ENCODE results near the gene GATA6. TPM values are rescaled to one million over a fixed set of nuclear protein-coding genes. Genes with fewer than 3 reads are reported as not detected.
"Not testable (repeated sequence)": the region's sequence is repeated elsewhere in the genome, so short reads cannot be mapped to it uniquely, and the experiment has no call there.

GATA6 gene
- polyA plus RNA-seq, 1 donor from 2014 or later: not detected

DNA sequence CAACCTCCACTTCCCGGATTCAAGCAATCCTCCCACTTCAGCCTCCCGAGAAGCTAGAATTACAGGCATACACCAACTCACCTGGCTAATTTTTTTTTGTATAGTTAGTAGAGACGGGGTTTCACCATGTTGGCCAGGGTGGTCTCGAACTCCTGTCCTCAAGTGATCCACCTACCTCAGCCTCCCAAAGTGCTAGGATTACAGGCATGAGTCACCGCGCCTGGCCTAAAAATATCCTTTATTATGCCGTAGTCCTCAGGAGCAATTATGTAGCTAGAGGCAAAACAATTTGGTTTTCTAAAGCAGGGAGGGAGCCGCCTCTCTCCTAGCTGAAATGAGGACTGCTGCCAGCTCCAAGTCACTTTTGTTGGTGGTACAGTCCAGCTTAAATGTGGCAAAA, 15.2 kb downstream of the GATA6 start:
- H3K4me3 Mint-ChIP-seq, H3K9me3 Mint-ChIP-seq, H3K27ac Mint-ChIP-seq, H3K4me1 Mint-ChIP-seq, H3K36me3 Mint-ChIP-seq: not testable (repeated sequence)
- peaks cover 15% of the 10 kb centered on the region for H3K27me3 Mint-ChIP-seq

DNA sequence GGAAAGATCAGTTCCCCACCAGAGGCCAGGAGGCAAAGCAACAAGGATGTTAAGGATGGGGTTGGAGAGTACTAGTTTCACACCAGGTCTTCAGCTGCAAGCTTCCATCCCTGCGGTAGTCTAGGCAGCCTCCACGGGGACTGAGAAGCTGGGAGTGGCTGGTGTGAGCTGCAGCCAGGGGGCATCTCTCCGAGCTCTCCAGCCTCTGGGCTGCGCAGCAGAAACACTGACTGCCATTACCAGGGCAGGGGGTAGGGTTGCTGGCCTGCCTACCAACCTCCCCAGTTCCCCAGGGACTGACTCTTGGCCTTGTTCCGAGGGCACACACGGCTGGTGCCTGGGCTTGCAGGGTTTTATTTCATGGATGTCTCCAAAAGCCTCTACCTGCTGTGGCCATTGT, 15.9 kb downstream of the GATA6 start:
- Mint-ChIP-seq H3K27ac (no peak overlapping the region), H3K27me3 (peaks cover 15% of the 10 kb centered on the region), H3K9me3 (peaks cover 0 to 2% (median 0%) of the 10 kb centered on the region in 3 donors), H3K4me1 (no peaks in the 10 kb centered on the region), H3K36me3 (no peaks in the 10 kb centered on the region), H3K4me3 (no peak overlapping the region)

DNA sequence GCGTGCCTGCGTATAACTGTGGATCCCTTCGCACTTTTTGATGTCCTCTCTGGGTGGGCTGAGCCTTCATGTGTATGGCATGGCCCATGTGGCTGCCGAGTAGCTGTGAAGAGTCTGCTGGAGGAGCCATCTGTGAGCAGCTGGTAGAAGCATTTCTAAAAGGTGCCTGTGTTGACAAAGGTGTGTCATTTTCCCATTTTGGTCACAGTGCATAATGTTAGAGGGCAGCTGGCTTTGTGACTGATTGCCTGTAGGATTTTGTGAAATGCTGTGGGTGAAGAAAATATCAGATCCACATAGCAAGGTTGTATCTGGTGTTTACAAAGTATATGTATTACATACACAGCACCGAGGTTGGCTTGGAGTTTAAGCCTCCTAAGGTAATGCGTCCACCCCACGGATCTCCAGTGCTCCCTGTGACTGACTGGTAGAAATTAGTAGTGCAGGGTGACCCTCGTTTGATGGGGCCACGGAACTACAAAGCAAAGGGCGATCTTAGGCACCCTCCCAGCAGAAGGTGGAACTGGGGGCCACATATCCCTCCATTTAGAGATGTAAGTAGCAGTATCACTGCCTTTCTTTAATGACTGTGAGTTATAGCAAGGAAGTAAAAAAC, 16.5 kb downstream of the GATA6 start:
- H3K27ac Mint-ChIP-seq: no peak overlapping the region
- H3K27me3 Mint-ChIP-seq: peaks cover 11% of the 10 kb centered on the region
- no peaks in the 10 kb centered on the region for H3K36me3 Mint-ChIP-seq
- H3K4me3 Mint-ChIP-seq: no peak overlapping the region
- H3K9me3 Mint-ChIP-seq: peaks cover 0 to 3% (median 2%) of the 10 kb centered on the region in 3 donors
- H3K4me1 Mint-ChIP-seq: peaks cover 0 to 2% (median 0%) of the 10 kb centered on the region in 3 donors

DNA sequence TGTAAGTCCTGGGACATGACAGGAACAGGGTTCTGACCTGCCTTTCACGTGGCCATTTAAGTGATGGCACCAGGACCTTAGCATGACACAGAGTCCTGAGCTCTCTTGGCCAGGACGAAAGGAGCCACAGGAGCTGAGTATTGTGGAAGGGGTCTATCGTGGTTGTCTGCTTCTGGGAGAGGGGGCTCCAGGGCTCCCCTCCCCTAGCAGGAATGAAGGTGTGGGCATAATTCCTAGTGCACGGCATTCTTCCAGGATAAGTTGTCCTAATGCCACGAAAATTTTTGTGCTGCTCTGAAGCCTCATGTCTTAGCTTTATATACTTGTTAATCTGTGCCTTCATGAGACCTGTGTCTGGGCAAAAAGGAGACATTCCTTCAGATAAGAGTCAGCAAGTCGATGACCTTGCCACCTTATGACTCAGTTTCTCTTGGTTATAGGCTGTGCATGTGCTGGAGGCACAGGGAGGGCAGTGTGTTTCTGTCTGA, 17.1 kb downstream of the GATA6 start:
- Mint-ChIP-seq H3K9me3 (peaks cover 0 to 3% (median 2%) of the 10 kb centered on the region in 3 donors), H3K27ac (no peak overlapping the region), H3K4me1 (peaks cover 0 to 2% (median 0%) of the 10 kb centered on the region in 3 donors), H3K4me3 (no peak overlapping the region), H3K27me3 (peaks cover 10% of the 10 kb centered on the region), H3K36me3 (no peaks in the 10 kb centered on the region)

DNA sequence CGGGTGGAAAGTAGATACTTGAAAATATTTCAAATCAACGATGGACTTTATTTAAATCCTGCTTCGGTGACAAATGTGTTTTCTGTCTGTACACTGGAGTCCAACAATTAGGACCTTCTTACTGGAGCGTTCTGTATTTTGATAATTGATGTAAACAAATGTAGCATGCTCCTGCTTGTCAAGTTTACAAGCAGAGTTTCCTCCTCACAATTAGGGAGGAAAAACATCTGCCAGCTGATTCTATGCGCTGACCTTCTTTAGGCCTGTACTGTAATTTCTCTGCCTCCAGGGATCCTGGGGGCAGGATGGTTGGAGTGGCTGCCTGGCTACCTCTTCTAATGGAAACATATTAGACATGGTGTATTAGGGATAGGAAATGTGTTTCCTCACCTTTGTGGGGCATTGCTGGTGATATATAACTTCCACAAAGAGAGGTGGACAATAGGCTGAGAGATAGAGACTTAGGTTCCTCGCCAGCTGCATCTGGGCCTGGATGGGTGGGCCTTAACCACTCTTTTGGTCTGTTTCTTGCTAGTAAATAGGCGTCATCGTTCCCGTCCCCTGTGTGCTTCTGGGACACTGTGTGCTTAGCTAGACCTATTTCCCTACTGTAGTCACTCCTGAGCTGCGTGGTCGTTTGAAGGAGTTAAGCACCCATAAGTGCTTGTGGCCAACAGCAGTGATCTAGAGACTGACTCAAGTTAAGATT, 19.3 kb downstream of the GATA6 start:
- peaks cover 7% of the 10 kb centered on the region for H3K27me3 Mint-ChIP-seq
- no peak overlapping the region for H3K4me3 Mint-ChIP-seq
- peaks cover 0 to 3% (median 2%) of the 10 kb centered on the region in 3 donors for H3K9me3 Mint-ChIP-seq
- no peak overlapping the region for H3K27ac Mint-ChIP-seq
- peaks cover 0 to 2% (median 0%) of the 10 kb centered on the region in 3 donors for H3K4me1 Mint-ChIP-seq
- no peaks in the 10 kb centered on the region for H3K36me3 Mint-ChIP-seq

DNA sequence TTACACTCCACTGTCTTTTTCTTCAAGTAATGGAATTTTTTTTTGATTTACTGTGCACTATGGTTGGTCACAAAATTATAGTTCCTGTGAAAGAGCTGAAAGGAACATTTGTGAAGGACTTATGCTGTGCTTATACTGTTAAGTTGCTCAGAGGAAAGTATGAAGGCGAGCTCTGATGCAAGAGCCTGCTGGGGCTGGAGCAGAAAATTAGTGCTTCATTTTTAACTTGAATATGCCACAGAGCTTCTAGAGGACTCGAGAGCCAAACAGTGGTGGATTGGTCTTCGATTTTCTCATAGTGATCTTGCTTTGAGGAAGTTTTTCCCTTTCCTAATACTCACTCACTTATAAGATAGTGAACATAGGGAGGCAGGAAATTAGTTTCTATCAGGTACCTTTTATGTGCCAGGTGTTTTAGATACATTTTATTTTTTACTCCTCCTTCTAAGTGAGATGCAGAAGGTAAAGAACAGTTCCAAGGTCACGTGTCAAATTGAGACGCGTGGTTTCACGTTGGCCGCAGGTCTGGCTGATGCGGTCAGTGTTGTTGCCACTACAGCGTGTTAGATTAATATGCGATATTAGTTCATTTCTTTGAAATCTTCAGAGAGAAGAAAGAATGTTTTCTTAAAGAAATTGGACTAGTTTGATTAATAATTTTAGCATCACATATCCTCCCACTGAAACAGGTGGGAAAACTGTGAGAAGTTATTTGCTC, 20.2 kb downstream of the GATA6 start:
- Mint-ChIP-seq H3K27me3 (peaks cover 7% of the 10 kb centered on the region), H3K27ac (no peak overlapping the region), H3K4me1 (peaks cover 0 to 2% (median 0%) of the 10 kb centered on the region in 3 donors), H3K9me3 (peaks cover 0 to 3% (median 2%) of the 10 kb centered on the region in 3 donors), H3K36me3 (no peaks in the 10 kb centered on the region), H3K4me3 (no peak overlapping the region)

DNA sequence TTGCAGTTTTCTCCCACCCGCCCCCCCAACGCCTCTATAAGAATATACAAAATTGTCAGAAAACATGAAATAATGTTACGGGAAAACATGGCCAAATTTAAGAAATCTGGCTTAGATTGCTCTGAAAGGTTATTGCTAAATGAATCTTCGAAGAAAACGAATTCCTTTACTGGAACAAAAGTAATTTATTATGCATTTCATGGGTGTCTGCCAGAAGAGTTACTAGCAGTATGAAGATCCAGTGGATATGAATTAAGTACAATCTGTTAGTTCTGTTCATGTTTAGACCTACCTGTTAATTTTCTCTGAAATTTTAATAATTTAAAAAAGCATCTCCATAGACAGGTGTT, 21.9 kb downstream of the GATA6 start:
- peaks cover 2% of the 10 kb centered on the region for H3K27me3 Mint-ChIP-seq
- peaks cover 0 to 3% (median 2%) of the 10 kb centered on the region in 3 donors for H3K9me3 Mint-ChIP-seq
- H3K4me1 Mint-ChIP-seq: peaks cover 0 to 2% (median 0%) of the 10 kb centered on the region in 3 donors
- no peaks in the 10 kb centered on the region for H3K36me3 Mint-ChIP-seq
- no peak overlapping the region for H3K27ac Mint-ChIP-seq
- no peak overlapping the region for H3K4me3 Mint-ChIP-seq

DNA sequence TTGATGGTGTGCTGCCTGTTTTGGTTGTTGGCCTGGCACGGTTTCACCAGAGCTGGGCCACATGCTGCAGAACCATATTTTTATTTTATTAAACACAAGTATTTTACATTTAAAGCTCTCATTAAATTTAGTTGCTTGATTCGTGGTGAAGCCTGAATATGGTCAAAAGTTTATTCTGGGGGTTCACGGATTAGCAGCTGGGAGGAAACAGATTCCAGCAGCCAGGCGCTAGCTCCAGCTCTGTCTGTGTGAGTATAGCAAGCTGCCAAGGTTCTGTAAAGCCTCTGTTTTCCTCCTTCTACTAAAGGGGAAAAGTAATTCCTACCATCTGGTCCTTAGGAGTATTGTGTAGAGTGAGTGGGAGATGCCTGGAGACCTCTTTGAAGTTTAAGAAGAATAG, 22.5 kb downstream of the GATA6 start:
- peaks cover 2% of the 10 kb centered on the region for H3K27me3 Mint-ChIP-seq
- peaks cover 0 to 3% (median 2%) of the 10 kb centered on the region in 3 donors for H3K9me3 Mint-ChIP-seq
- no peaks in the 10 kb centered on the region for H3K36me3 Mint-ChIP-seq
- no peak overlapping the region for H3K4me3 Mint-ChIP-seq
- no peak overlapping the region for H3K27ac Mint-ChIP-seq
- H3K4me1 Mint-ChIP-seq: peaks cover 0 to 2% (median 0%) of the 10 kb centered on the region in 3 donors

DNA sequence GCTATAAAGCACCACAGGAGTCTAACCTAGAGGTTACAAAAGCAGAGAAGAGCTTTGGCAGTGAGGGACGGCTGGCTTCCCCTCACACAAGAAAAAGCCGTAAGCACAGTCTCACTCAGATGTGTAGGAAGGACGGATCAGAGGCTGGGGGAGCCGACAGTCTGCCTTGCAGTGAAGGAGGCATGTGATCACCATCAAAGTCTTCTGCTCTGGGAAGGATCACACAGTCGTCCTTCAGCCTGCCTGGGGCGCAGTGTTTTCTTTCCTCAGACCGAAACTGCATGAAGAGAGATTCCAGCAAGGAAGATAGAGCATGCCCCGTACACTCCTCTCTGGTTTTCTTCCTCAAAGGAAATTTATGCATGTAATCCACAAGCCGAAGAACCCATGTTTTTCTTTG, 24.1 kb downstream of the GATA6 start:
- no peaks in the 10 kb centered on the region for H3K27me3 Mint-ChIP-seq
- no peak overlapping the region for H3K27ac Mint-ChIP-seq
- peaks cover 0 to 2% (median 0%) of the 10 kb centered on the region in 3 donors for H3K4me1 Mint-ChIP-seq
- H3K9me3 Mint-ChIP-seq: peaks cover 0 to 3% (median 0%) of the 10 kb centered on the region in 3 donors
- H3K4me3 Mint-ChIP-seq: no peak overlapping the region
- H3K36me3 Mint-ChIP-seq: no peaks in the 10 kb centered on the region

DNA sequence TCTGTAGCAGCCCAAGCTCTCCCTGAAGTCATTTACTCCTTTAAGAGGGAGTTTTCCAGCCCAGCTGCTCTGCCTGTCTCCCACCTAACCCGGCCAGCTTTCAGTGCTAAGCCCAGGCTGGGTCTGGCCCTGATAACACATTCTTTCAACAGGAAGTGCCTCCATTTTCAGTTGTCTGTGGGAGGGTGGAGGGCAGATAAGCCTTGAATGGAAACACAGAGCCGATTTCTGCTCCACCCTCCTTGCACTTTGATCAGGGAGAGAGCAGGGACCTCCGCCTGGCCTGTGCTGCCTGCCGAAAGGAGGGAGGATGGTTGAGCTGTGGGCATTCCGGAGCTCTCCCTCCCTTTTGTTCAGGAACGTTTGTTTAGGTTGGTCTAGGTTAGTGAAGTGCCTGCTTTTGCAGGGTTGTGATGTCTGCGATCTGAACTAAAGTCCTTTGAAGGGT, 24.8 kb downstream of the GATA6 start:
- Mint-ChIP-seq H3K27ac (no peak overlapping the region), H3K27me3 (no peaks in the 10 kb centered on the region), H3K36me3 (no peaks in the 10 kb centered on the region), H3K4me1 (peaks cover 0 to 2% (median 0%) of the 10 kb centered on the region in 3 donors), H3K4me3 (no peak overlapping the region), H3K9me3 (peaks cover 0 to 3% (median 0%) of the 10 kb centered on the region in 3 donors)

DNA sequence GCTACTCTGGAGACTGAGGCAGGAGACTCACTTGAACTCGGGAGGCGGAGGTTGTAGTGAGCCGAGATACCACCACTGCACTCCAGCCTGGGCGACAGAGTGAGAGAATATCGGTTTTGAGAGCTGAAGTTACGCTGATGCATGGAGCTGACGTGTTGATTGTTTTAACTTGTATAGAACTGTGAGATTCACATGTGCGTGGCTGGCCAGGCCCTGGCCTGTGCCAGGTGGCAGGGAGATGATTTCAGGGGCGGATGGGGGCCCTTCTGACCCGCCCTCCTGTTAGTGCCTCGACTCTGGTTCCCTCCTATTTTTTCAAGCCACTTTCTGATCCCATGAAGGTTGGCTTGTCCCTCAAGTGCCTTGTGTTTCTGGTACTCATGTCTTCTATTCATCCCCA, 25.7 kb downstream of the GATA6 start:
- Mint-ChIP-seq H3K4me1 (peaks cover 0 to 2% (median 0%) of the 10 kb centered on the region in 3 donors), H3K4me3 (no peak overlapping the region), H3K27ac (no peak overlapping the region), H3K27me3 (peaks cover 2% of the 10 kb centered on the region), H3K36me3 (no peaks in the 10 kb centered on the region), H3K9me3 (peaks cover 0 to 3% (median 0%) of the 10 kb centered on the region in 3 donors)

DNA sequence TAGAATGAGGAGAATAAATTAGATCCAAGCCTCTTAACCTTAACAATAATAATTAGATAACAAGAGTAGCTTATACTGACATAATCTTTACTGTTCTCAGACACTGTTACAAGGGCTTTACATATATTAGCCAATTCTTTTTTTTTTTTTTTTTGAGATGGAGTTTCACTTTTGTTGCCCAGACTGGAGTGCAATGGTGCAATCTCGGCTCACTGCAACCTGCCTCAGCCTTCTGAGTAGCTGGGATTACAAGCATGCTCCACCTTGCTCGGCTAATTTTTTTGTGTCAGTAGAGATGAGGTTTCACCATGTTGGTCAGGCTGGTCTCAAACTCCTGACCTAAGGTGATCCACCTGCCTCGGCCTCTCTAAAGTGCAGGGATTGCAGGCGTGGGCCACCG, 27.6 kb downstream of the GATA6 start:
- not testable (repeated sequence) for H3K4me1 Mint-ChIP-seq, H3K4me3 Mint-ChIP-seq, H3K27me3 Mint-ChIP-seq, H3K36me3 Mint-ChIP-seq, H3K9me3 Mint-ChIP-seq, H3K27ac Mint-ChIP-seq

DNA sequence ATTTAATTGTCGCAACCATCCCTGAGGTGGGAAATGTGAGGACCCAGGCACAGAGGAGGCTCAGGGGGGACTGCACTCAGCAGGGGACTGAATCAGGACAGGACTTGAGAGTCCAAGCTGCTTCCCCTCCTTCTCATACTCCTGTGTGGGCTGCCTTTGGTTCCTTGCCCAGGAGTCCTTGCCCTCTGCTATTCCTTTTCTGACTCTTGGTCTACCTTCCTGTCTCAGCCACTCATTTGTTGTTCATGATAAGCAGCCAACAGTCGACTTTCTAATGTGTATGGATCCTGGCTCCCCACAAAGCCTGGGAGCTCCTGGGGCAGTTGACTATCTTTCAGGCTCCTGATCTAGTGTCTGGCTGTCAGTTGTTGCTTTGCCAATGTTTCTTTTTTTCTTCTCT, 28.3 kb downstream of the GATA6 start:
- Mint-ChIP-seq H3K4me3 (no peak overlapping the region), H3K9me3 (no peaks in the 10 kb centered on the region), H3K36me3 (no peaks in the 10 kb centered on the region), H3K27me3 (peaks cover 3% of the 10 kb centered on the region), H3K4me1 (no peaks in the 10 kb centered on the region), H3K27ac (no peak overlapping the region)

DNA sequence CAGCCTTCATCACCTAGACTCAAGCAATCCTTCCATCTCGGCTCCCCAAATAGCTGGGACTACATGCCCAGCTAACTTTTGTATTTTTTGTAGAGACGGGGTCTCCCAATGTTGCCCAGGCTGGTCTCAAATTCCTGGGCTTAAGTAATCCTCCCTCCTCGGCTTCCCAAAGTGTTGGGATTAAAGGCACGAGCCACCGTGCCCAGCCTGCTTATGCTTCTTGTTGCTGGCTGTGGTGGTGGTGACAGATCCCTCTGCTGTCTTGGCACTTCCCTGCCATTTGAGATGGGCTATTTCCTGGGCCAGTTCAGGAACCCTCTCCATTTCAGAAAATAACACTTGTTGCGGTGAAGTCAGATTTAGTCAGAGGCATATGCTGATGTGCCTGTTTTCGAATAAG, 28.8 kb downstream of the GATA6 start:
- peaks cover 3% of the 10 kb centered on the region for H3K27me3 Mint-ChIP-seq
- H3K27ac Mint-ChIP-seq: no peak overlapping the region
- no peak overlapping the region for H3K4me3 Mint-ChIP-seq
- H3K36me3 Mint-ChIP-seq: no peaks in the 10 kb centered on the region
- H3K9me3 Mint-ChIP-seq: no peaks in the 10 kb centered on the region
- no peaks in the 10 kb centered on the region for H3K4me1 Mint-ChIP-seq

DNA sequence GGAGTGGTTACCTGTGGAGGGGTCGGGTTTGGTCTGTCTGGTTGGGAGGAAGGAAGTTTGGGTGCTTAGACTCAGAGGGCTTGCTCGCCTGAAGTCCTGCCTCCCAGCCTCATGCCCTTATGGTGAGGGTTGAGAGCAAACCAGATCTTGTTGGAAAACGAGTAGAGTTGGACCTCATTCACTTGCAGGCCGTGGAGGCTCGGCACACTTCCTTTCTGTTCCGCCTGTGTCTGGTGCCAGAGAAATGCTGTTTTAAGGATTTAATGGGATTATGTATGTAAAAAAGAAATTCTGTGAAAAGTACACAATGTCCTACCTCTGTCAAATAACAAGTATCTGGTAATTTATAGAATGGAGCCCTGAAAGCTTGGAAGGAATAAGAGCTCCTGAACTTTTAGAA, 29.6 kb downstream of the GATA6 start:
- Mint-ChIP-seq H3K9me3 (no peaks in the 10 kb centered on the region), H3K4me1 (no peaks in the 10 kb centered on the region), H3K27me3 (peaks cover 3% of the 10 kb centered on the region), H3K4me3 (no peak overlapping the region), H3K27ac (no peak overlapping the region), H3K36me3 (no peaks in the 10 kb centered on the region)

Data from IgD-negative memory B cell (primary cell).